OCI-LY1 (cell line): ENCODE measurements around the gene PDS5A.

Experiments used
- CTCF ChIP-seq: fragments of 200-600 bp; sonication (generic), shearing (Covaris generic); IDR thresholded peaks from 2 replicates; pipeline ENCODE4 v1.5.1; 2017; ENCODE audit warnings: mild to moderate bottlenecking, antibody characterized with exemption, low read length, moderate library complexity, mixed read lengths
- EZH2 ChIP-seq: fragments of 200-600 bp; sonication (generic), shearing (Covaris generic); IDR thresholded peaks from 2 replicates; pipeline ENCODE4 v1.8.0; 2017; ENCODE audit warnings: borderline replicate concordance, mixed run types, mild to moderate bottlenecking, antibody characterized with exemption, low read length, moderate library complexity, mixed read lengths

GRCh38 chr4:39942507-39942906 lies 35.2 kb downstream of the PDS5A start:
- TF ChIP-seq CTCF = no peak
- TF ChIP-seq EZH2 = no peak
